ENCODE measurements around the gene PSME3.

The PSME3 gene

DNA sequence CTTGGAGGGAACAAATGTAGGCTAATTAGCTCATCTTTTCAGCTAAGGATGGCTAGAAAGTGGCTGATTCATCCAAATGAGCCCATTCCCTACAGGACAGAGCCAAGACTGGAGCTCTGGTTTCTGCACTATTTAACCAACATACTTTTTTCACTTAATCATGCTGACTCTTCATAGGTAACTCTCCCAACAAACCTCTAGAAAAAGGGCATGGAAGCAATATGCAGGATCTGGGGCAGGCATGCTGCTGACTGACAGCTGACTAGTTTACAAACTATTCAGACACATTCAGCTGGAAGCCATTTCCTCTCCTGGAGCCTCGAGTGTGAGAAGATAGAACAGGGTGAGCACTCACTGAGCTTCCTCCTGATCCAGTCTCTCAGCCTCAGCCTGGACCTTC lies 15.3 kb upstream of the PSME3 start:
- DNase-seq (ENCODE audit: low spot score), result no peak

DNA sequence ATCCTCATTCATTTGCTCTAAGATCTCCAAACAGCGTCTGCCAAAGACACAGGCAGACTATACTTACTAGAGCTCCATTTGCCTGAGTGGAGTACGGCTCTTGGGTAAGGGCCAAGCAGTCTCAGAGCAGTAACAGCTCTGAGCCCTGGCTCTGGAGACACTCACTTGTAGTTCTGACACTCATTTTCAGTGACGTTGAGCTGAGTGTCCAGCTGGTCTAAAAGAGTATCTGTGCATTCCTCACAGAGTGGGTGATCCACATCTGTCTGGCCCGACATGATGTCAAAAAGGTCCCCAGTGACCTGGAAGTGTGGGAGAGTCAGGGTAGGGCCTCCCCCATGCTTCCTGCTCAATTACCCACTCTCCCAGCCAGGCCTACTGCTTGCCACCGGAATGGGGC lies 14.8 kb upstream of the PSME3 start:
- DNase-seq (ENCODE audit: low spot score), result no peak

DNA sequence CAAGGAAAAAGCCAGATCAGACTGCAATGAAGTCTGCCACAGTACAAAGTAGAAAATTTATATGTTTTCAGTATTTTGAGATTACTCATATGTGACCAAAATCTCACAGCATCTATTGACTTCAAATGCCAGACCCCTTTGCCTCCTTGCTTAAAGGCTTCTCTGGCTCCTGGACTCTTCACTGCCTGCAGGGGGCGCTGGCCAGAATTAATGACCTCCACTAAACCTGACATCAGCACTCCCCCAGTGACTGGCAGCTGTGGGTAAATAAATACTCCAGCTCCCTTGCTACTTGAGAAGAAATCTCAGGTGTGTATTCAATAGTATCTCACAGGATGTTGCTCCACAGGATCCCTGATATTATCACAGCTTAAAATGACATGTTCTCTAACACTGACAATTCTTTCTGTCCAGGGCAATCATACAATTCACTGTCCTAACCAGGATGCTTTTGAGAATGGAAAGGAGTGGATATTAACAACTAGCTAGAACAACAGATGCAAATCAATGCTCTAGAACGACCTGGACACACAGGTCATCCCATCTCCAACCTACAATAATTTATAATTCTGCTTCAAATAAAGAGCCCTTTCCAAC lies 13.2 kb upstream of the PSME3 start:
- DNase-seq (ENCODE audit: low spot score), result peak; percentile 55

DNA sequence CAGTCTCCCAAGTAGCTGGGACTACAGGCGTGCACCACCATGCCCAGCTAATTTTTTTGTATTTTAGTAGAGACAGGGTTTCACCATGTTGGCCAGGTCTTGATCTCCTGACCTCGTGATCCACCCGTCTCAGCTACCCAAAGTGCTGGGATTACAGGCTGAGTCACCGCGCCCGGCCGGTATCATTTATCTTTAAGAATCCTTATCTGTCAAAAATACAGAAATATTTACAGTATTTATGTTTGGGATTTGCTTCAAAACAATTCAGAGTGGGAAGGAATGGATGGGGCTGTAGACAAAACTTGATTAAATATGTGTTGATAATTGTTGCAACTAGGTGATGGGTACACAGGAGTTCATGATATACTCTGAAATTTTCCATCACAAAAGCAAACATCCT lies 12.0 kb upstream of the PSME3 start:
- no peak for DNase-seq (ENCODE audit: low spot score)

DNA sequence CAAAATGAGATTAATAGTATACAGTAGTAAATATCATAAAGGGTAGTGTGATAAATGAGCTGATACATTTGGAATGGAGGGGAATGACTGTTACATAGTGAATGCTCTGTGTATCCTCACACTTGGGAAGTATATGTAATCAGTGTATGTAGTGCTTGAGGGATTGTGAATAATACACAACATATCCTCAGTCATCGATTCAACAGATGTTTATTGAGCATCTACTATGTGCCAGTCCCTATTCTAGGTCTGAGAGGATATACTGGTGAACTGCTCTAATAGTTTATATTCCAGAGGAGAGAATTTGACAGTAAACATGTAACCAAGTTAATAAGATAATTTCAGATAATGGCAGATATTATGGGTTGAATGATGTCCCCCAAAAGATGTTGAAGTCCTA lies 5.7 kb upstream of the PSME3 start:
- DNase-seq (ENCODE audit: low spot score), result no peak

DNA sequence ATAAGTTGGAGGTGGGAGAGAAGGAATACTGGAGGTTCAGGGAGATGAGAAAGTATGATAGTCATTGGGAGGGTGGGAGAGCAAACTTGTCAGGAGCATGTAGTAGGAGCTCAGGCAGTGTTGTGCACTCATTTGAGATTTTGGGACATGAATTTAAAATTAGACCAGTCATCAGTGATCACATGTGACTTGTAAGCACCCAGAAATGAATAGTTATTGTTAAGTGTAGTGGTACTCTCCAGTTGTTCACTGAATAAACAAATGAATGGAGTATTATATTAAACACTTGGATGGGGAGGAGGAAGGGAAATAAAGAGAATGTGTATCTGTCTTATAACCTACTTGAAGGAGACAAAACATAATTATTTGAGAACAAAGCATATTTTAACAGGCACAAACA lies 2.2 kb upstream of the PSME3 start:
- DNase-seq (ENCODE audit: low spot score), result no peak

DNA sequence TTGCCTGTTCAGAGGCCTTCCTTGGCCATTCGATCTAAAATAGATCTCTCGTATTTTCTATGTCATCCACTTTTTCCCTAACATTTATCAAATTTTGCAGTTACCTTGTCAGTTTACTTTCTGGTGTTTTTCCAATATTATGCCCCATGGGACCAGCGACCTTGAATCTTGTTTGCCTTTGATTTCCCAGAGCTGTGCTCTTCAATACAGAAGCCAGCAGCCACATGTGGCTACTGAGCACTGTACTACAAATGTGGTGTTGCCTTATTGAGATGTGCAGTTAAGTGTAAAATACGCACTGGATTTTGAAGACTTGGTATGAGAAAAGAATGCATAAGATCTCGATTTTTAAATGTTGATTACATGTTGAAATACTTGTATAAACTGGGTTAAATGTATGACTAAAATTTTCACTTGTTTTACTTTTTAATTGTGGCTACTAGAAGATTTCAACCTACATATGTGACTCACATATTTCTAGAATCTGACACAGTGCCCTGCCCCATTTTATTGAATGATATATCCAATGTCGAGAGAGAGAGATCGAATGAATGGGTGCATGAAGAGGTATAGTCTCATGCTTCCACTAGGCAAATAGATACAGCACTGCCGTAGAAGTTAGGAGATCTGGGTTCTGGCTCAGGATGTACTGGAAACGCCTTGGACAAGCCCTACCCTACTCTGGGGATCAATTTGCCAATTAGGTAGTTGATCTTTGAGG lies 824 bp upstream of the PSME3 start:
- peak; percentile 12 for DNase-seq (ENCODE audit: low spot score)

DNA sequence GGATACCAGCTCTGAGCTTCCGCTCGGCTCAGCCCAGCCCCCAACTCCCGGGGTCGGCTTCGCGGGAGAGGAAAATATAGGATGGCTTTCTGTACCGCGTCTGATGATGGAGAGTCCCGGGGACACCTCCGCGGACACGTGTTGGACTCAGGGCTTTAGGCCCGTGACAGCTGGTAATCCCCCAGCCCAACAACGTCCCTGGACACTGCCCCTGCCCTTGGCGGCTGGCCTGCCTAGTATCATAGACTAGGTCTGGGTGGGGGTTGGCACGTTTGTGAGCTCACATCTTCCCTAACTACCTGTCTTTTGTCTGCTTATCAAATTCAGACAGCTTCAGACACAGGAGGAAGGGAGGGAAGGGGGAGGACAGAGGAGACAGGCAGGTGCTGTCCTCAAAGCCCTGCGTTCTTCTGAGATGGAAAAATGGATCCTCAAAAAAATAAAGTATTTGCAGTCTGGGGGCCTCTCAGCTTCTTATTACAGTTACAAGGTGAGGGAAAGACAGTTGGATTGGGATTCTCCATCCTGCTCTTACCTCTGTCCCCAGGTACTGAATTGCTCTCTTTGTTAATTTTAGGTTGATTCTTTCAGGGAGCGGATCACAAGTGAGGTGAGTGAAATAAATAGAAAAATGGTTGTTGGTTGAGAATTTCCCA lies 698 bp downstream of the PSME3 start:
- no peak for DNase-seq (ENCODE audit: low spot score)

DNA sequence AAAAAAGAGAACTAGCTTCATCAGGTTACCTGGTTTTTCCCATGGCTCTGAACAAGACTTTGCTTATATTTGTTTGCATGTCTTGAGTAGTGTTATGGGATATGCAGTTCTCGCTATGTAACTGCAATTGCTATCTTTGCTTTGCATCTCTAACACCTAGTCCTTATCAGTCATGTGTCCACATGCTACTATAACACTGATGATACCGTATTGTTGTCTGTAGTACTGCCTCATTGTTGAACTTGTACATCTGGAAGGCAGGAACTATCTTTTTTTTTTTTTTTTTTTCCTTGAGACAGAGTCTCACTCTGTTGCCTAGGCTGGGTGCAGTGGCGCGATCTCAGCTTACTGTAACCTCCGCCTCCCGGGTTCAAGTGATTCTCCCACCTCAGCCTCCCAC lies 2.5 kb downstream of the PSME3 start:
- DNase-seq (ENCODE audit: low spot score), result no peak

DNA sequence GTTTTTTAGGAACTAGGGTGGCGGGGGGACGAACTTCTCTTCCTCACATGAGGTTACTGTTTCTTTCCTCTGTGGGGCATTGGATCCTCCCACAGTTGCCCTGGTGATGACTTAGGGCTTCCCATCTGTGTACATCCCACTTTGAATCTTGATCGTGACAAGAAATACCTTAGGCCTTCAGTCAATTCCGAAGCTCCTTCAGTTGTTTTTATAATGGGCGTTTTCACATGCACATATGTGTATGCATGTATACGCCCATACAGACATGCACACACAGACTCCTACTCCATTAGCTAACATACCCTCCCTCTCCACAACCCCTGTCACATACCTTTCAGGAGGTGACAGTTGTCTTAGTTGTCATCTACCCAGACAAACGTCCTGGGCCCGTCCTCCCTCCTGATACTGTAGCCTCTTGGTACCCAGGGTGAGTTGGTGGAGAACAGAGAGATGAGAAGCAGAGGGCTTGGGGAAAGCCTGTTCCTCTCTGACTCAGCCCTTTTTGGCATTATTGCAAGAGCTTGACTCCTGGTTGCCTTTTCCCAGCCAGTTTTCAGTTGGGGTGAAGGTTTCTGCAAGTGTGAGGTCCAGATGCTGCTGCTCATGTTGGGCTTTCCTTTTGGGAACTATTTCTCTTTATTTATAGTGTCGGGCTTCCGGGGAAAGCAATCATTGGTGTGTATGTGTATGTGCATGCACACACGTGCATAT lies 8.9 kb downstream of the PSME3 start:
- no peak for DNase-seq (ENCODE audit: low spot score)

DNA sequence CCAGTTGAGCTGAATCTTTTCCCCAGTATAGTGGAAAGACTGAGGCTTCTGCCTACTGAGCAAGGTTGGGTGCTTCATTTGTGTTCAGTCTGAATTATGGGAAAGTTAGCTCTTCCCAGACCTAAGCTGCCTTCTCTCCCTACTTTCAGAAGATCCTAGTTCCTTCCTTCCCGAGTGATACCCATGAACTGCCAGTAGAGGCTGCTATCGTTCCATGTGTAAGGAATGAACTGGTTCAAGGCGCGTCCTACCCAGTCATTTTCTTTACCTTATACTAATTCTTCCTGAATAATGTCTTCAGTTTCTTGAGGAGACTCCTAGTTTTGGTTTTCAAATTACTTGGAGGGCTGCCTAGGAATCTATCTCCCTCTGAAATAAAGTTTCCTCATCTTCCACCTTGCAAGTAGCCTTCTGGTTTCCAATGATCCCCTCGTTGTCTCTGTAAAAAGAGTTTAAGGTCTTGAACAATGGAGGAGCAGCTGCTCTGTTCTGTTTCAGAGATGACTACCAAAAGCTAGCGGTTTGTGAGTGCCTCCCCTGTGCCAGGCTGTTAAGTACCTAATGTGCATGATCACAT lies 10.2 kb downstream of the PSME3 start:
- DNase-seq (ENCODE audit: low spot score), result peak; percentile 24

DNA sequence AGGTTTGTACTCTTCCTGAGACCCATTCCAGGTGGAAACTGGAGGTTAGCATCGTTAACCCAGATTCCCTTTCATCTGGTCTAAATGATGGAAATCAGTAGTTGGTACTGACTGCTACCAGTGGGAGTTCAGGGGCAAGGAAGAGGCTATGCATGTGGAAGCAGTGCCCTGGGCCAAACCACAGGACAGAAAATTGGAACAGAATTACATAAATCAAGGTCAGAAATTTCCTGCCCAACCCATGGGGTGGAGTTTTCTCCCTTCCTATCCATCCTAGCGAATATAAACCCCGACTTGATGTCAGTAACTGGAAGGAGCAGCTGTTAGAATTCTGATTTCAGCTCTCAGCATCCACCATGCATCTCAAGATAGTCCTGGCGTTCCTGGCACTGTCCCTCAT lies 11.1 kb downstream of the PSME3 start, which contains the start of gene AOC2:
TSS of gene AOC2 (plus strand) at position 310 of the 400 bp plus-strand sequence. CDS start at position 357, 47 bp downstream.
- DNase-seq (ENCODE audit: low spot score), result no peak

DNA sequence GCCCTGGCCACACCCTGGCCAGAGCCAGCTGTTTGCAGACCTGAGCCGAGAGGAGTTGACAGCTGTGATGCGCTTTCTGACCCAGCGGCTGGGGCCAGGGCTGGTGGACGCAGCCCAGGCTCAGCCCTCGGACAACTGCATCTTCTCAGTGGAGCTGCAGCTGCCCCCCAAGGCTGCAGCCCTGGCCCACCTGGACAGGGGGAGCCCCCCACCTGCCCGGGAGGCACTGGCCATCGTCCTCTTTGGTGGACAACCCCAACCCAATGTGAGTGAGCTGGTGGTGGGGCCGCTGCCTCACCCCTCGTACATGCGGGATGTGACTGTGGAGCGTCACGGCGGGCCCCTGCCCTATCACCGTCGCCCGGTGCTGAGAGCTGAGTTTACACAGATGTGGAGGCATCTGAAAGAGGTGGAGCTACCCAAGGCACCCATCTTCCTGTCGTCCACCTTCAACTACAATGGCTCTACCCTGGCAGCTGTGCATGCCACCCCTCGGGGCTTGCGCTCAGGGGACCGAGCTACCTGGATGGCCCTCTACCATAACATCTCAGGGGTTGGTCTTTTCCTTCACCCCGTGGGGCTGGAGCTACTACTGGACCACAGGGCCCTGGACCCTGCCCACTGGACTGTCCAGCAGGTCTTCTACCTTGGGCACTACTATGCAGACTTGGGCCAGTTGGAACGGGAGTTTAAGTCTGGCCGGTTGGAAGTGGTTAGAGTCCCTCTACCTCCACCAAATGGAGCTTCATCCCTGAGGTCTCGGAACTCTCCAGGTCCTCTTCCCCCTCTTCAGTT lies 11.8 kb downstream of the PSME3 start:
- DNase-seq (ENCODE audit: low spot score), result no peak

DNA sequence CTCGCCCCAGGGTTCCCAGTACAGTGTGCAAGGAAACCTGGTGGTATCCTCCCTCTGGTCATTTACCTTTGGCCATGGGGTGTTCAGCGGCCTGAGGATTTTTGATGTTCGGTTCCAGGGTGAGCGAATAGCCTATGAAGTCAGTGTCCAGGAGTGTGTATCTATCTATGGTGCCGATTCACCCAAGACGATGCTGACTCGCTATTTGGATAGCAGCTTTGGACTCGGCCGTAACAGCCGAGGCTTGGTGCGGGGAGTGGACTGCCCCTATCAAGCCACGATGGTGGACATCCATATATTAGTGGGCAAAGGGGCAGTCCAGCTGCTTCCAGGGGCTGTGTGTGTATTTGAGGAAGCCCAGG lies 12.3 kb downstream of the PSME3 start:
- no peak for DNase-seq (ENCODE audit: low spot score)

DNA sequence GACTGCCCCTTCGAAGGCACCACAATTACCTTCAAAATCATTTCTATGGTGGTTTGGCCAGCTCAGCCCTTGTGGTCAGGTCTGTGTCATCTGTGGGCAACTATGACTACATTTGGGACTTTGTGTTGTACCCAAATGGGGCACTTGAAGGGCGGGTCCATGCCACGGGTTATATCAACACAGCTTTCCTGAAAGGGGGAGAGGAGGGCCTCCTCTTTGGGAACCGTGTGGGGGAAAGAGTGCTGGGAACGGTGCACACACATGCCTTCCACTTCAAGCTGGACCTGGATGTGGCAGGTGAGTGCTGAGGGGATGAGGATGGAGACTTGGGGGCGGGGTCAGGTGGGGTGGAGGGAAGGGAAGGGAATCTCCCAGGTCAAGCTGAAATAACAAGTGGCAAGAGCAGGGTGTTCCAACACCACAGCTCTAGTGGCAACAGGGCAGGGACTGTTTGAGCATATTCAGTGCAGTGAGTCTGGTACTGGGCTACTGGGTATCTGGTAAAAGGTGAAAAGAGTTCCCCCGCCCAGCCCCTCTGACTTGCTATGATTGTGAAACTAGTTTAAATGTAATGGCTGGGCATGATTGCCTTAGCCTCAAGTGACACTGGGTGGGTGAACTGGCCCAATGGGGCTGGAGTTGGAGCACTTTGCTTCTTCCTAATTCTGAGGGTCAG lies 12.9 kb downstream of the PSME3 start:
- peak; percentile 10 for DNase-seq (ENCODE audit: low spot score)

DNA sequence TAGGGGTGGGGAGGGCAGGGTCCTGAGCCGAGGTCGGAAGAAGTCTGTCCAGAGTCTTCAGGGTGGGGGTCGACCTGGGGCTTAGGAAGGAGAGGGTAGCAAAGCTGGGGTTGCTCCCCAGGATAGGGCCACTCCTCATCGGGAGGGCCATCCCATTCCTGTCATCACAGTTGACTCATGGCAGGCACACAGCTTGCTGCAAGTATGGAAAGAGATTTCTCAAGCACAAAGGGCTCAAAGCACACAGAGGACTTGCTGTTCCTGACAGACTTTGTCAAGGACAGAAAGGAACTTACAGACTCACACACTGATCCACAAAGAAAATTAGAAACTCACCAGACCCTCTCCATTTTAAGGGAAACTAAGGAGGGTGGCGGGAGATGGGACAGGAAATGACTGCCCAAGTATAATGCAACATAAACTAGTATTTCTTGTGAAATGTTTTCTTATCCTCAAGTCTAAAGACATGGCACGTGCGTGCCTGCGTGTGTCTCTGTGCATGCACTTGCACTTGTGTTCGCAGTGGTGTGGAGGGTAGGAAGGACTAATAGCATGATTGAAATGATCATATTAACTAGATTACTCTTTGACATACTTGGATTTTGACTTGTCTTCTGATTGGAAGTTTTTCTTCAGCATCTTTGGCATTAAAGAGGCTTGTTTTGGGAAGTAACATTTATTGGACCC lies 13.5 kb downstream of the PSME3 start:
- DNase-seq (ENCODE audit: low spot score), result no peak

DNA sequence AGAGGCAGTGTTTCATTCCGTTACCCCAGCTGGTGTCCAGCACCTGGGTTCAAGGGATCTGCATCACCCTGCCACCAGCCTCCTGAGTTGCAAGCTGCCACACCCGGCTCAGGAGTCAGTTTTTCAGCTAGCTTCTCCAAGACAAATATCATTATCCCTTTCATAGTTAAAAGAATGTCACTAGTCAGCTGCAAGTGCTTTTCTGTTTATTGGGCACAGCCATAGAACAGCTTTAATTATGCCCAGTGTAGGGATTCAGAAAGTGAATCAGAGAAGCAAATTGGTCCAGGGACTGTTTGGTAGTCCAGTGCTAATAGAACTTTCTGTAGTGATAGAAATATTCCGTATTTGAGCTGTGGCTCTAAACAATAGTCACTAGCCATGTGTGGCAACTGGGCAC lies 14.9 kb downstream of the PSME3 start:
- no peak for DNase-seq (ENCODE audit: low spot score)

DNA sequence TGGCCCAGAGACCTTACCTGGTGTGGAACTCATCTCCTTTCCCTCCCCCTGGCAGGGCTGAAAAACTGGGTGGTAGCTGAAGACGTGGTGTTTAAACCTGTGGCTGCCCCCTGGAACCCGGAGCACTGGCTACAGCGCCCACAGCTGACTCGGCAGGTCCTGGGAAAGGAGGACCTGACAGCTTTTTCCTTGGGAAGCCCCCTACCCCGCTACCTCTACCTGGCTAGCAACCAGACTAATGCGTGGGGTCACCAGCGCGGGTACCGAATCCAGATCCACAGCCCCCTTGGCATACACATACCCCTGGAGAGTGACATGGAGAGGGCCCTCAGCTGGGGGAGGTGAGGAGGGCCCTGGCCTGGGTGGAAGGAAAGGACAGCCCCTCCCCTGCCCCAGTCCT lies 15.8 kb downstream of the PSME3 start:
- DNase-seq (ENCODE audit: low spot score), result no peak

DNA sequence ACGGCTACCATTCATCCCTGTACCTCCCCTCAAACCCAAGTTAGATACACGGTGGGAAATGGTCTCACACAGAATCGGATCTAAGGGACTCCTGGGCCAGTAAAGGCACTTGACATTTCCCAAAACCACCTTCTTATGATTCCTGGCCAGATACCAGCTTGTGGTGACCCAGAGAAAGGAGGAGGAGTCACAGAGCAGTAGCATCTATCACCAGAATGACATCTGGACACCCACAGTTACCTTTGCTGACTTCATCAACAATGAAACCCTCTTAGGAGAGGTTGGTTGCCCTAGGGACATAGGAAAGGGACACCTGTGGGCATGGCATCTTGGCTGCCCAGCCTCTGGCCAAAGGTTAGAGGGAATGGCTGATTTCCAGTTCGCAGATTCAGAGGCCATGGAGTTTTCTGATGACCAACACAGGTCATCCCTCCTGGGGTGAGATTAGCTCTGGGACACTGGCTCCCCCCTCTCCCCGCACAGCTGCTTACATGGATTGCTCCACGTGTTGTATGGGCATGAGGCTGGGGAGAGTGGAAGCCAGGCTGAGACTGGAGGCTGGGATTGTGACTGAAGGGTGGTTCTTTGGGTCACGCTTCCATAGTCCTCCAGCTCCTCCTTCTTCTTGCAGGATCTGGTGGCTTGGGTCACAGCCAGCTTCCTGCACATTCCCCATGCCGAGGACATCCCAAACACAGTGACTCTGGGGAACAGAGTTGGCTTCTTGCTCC lies 16.4 kb downstream of the PSME3 start:
- no peak for DNase-seq (ENCODE audit: low spot score)

DNA sequence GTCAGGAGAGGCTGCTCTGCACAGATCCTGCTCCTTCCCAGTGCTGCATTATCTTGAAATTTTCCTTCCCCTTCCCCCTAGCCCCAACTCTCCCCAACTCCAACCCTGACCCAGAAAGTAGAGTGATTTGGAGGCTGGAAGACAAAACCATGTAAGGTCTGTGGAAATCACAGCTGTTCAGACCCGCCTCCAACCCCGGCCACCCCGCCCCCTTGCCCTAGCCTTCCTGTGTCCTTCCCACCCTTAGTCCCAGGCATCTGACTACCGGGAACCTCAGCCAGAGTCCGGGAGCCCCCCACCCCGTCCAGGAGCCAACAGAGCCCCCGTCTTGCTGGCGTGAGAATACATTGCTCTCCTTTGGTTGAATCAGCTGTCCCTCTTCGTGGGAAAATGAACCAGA lies 17.8 kb downstream of the PSME3 start, which contains the start of gene AOC3:
TSS of gene AOC3 (plus strand) at position 246 of the 400 bp plus-strand sequence. CDS start at position 391, 145 bp downstream.
- no peak for DNase-seq (ENCODE audit: low spot score)

Data from CD4-positive, alpha-beta T cell treated with Interleukin-15 for 4 hours (primary cell).